H1 (cell line): ENCODE results near the gene SURF4. TPM values are rescaled to one million over a fixed set of nuclear protein-coding genes. Genes with fewer than 3 reads are reported as not detected.

Experiments
- CTCF ChIA-PET: fragments of 300-600 bp; sonication (Branson Sonifier 250); formaldehyde crosslinking; loops from one replicate; lab custom pipeline; 2021; ENCODE audit not compliant: partially characterized antibody; lab: Charles Lee
- POLR2A ChIA-PET: fragments of 300-600 bp; sonication (Branson Sonifier 250); formaldehyde crosslinking; loops from one replicate; lab custom pipeline; 2021; ENCODE audit warnings: inconsistent platforms; ENCODE audit not compliant: partially characterized antibody; lab: Charles Lee
- DNase-seq, 2 experiments: peaks; one replicate each; pipeline versions ENCODE4 v3.0.0 to v3.0.0-alpha.2; 2010 to 2022; ENCODE audit warnings: low spot score in 2 of 2, low read depth in 1 of 2, mixed read lengths in 1 of 2
- FAIRE-seq: peaks from 2 replicates; lab custom pipeline; 2011; peaks lifted over from hg19 to GRCh38; lab: Jason Lieb, UNC
- H2AFZ ChIP-seq: 2 replicates; pipeline ENCODE4 v1.8.1; 2012; ENCODE audit warnings: low read length, inconsistent platforms
- H2AK5ac ChIP-seq: 2 replicates; pipeline ENCODE4 v1.6.1; 2013; ENCODE audit warnings: low read depth, low read length
- H2BK120ac ChIP-seq: replicated peaks from 2 replicates; pipeline ENCODE3; 2013; ENCODE audit warnings: low read depth, low read length, inconsistent platforms
- H2BK12ac ChIP-seq: 2 replicates; pipeline ENCODE4 v1.6.1; 2013; ENCODE audit warnings: low read depth, low read length
- H2BK15ac ChIP-seq: 2 replicates; pipeline ENCODE4 v1.6.1; 2013; ENCODE audit warnings: low read length
- H2BK20ac ChIP-seq: 2 replicates; pipeline ENCODE4 v1.6.1; 2013; ENCODE audit warnings: low read length
- H2BK5ac ChIP-seq: 2 replicates; pipeline ENCODE4 v1.6.1; 2013; ENCODE audit warnings: low read depth, low read length
- H3K14ac ChIP-seq: 2 replicates; pipeline ENCODE4 v1.6.1; 2013; ENCODE audit warnings: inconsistent platforms; ENCODE audit not compliant: insufficient read length
- H3K18ac ChIP-seq: 2 replicates; pipeline ENCODE4 v1.6.1; 2013; ENCODE audit warnings: low read length; ENCODE audit errors: extremely low read depth
- H3K23ac ChIP-seq: 2 replicates; pipeline ENCODE4 v1.6.1; 2013; ENCODE audit warnings: inconsistent platforms; ENCODE audit not compliant: insufficient read length
- H3K23me2 ChIP-seq: 2 replicates; pipeline ENCODE4 v1.6.1; 2013; ENCODE audit warnings: low read depth, low read length
- H3K27ac ChIP-seq: 2 replicates; pipeline ENCODE4 v1.6.1; 2011; ENCODE audit warnings: low read depth, low read length, inconsistent platforms
- H3K27me3 ChIP-seq, 4 experiments: replicated peaks in 1 of 4; 1 replicate in 1 of 4; 2 replicates in 3 of 4; pipeline versions ENCODE4 v1.6.1 to v1.8.1; 2011 to 2013; ENCODE audit warnings: low read length in 3 of 4, mild to moderate bottlenecking in 3 of 4, inconsistent platforms in 2 of 4, mixed read lengths in 2 of 4, moderate library complexity in 1 of 4; ENCODE audit not compliant: control insufficient read depth in 3 of 4, insufficient read depth in 3 of 4; ENCODE audit errors: extremely low read depth in 1 of 4
- H3K36me3 ChIP-seq, 4 experiments: 2 replicates each; pipeline versions ENCODE4 v1.6.1 to v1.8.1; 2011 to 2013; ENCODE audit warnings: mild to moderate bottlenecking in 4 of 4, low read length in 3 of 4, moderate library complexity in 2 of 4, control low read depth in 1 of 4, inconsistent platforms in 1 of 4; ENCODE audit not compliant: insufficient read depth in 4 of 4, control insufficient read depth in 2 of 4
- H3K4ac ChIP-seq: replicated peaks from 2 replicates; pipeline ENCODE3; 2013; ENCODE audit warnings: low read length, low read depth, mixed read lengths, inconsistent platforms; ENCODE audit not compliant: insufficient read length
- H3K4me1 ChIP-seq, 4 experiments: replicated peaks in 1 of 4; 1 replicate in 1 of 4; 2 replicates in 3 of 4; pipeline versions ENCODE4 v1.6.1 to v1.8.1; 2011 to 2013; ENCODE audit warnings: low read length in 3 of 4, inconsistent platforms in 2 of 4, mixed read lengths in 1 of 4; ENCODE audit not compliant: insufficient read depth in 4 of 4, control insufficient read depth in 3 of 4
- H3K4me2 ChIP-seq, 2 experiments: 2 replicates each; pipeline versions ENCODE4 v1.6.1 to v1.8.1; 2011 to 2013; ENCODE audit warnings: low read depth in 2 of 2, low read length in 2 of 2, control low read depth in 1 of 2, inconsistent platforms in 1 of 2, mild to moderate bottlenecking in 1 of 2; ENCODE audit not compliant: insufficient read depth in 1 of 2
- H3K4me3 ChIP-seq, 4 experiments: fragments of 200-600, 300-600 bp in 1 of 4; sonication (generic), shearing (Covaris generic), sonication (Bioruptor Twin) in 1 of 4; 2 replicates each; pipeline versions ENCODE4 v1.5.1 to v1.8.1; 2011 to 2016; ENCODE audit warnings: low read length in 4 of 4, low read depth in 3 of 4, control low read depth in 2 of 4, inconsistent platforms in 2 of 4, mild to moderate bottlenecking in 2 of 4, mixed read lengths in 1 of 4, moderate library complexity in 1 of 4; ENCODE audit not compliant: insufficient read depth in 2 of 4; ENCODE audit errors: extremely low read depth in 1 of 4
- H3K56ac ChIP-seq: replicated peaks from 2 replicates; pipeline ENCODE3; 2013; ENCODE audit warnings: low read depth, mild to moderate bottlenecking, mixed read lengths, low read length, inconsistent platforms; ENCODE audit not compliant: insufficient read length
- H3K79me1 ChIP-seq: 2 replicates; pipeline ENCODE4 v1.6.1; 2013; ENCODE audit warnings: low read depth, low read length, control low read depth
- H3K79me2 ChIP-seq, 2 experiments: 2 replicates each; pipeline versions ENCODE4 v1.6.1 to v1.8.1; 2012 to 2013; ENCODE audit warnings: low read length in 2 of 2, mild to moderate bottlenecking in 2 of 2, inconsistent platforms in 1 of 2; ENCODE audit not compliant: insufficient read depth in 2 of 2, control insufficient read depth in 1 of 2
- H3K9ac ChIP-seq, 4 experiments: replicated peaks in 1 of 4; 1 replicate in 1 of 4; 2 replicates in 3 of 4; pipeline versions ENCODE4 v1.6.1 to v1.8.1; 2011 to 2013; ENCODE audit warnings: low read depth in 3 of 4, low read length in 3 of 4, control low read depth in 2 of 4, mild to moderate bottlenecking in 2 of 4, moderate library complexity in 2 of 4, inconsistent platforms in 1 of 4; ENCODE audit errors: extremely low read depth in 1 of 4
- H3K9me3 ChIP-seq, 2 experiments: 2 replicates each; pipeline versions ENCODE4 v1.6.1 to v1.8.1; 2012 to 2013; ENCODE audit warnings: mild to moderate bottlenecking in 2 of 2, moderate library complexity in 2 of 2, control low read depth in 1 of 2, inconsistent platforms in 1 of 2, low read depth in 1 of 2, low read length in 1 of 2, mixed read lengths in 1 of 2; ENCODE audit not compliant: insufficient read depth in 2 of 2
- H4K20me1 ChIP-seq, 2 experiments: replicated peaks in 1 of 2; 2 replicates each; pipeline versions ENCODE3 to v1.8.1; 2011 to 2013; ENCODE audit warnings: inconsistent platforms in 2 of 2, low read length in 2 of 2, mild to moderate bottlenecking in 1 of 2; ENCODE audit not compliant: insufficient read depth in 2 of 2, control insufficient read depth in 1 of 2
- H4K5ac ChIP-seq: 2 replicates; pipeline ENCODE4 v1.6.1; 2013; ENCODE audit warnings: low read length, low read depth, mixed read lengths, inconsistent platforms; ENCODE audit not compliant: insufficient read length
- H4K8ac ChIP-seq: 2 replicates; pipeline ENCODE4 v1.8.0; 2013; ENCODE audit warnings: mild to moderate bottlenecking, moderate library complexity, low read length, inconsistent platforms; ENCODE audit not compliant: insufficient read depth; ENCODE audit errors: extremely low read depth
- H4K91ac ChIP-seq: replicated peaks from 2 replicates; pipeline ENCODE3; 2013; ENCODE audit warnings: low read length, mixed read lengths, inconsistent platforms; ENCODE audit not compliant: insufficient read length
- POLR2AphosphoS5 ChIP-seq: IDR thresholded peaks from 2 replicates; pipeline ENCODE4 v1.6.1; 2011; ENCODE audit warnings: low read depth, low read length
- SIN3A ChIP-seq, 2 experiments: IDR thresholded peaks in 1 of 2; conservative IDR thresholded peaks in 1 of 2; 2 replicates each; pipeline ENCODE4 v1.6.1; 2011 to 2012; ENCODE audit warnings: low read length in 2 of 2, improper control_type of control experiment in 1 of 2, low read depth in 1 of 2, mild to moderate bottlenecking in 1 of 2
- WGBS, 2 experiments: shearing (Covaris generic) in 1 of 2; methylation state at CpG; one replicate each; pipeline versions ENCODE4 v1.1.6 to v1.1.7; 2013 to 2015; ENCODE audit warnings: low lambda C conversion rate in 2 of 2, mixed read lengths in 2 of 2, inconsistent platforms in 1 of 2, low coverage in 1 of 2, missing lambda C conversion rate in 1 of 2; ENCODE audit not compliant: insufficient replicate concordance in 2 of 2, insufficient coverage in 1 of 2, insufficient read length in 1 of 2; ENCODE audit errors: extremely low coverage in 1 of 2, missing lambda C conversion rate in 1 of 2; 5-methylcytosine and 5-hydroxymethylcytosine counted together
- polyA plus RNA-seq, 7 experiments: library from polyadenylated mRNA; depleted of rRNA in 3 of 7; stranded (reverse) in 5 of 7; unstranded in 2 of 7; fragments of >200 nt in 5 of 7; fragments of 200-250 nt in 2 of 7; gene quantifications; 1 replicate in 5 of 7; 2 replicates in 1 of 7; 4 replicates in 1 of 7; pipeline versions ENCODE4 v1.2.1 to v1.2.3, GENCODE V29; 2011 to 2013; ENCODE audit warnings: missing spikeins in 2 of 7, mixed read lengths in 2 of 7
- total RNA-seq: library from RNA; stranded (reverse); fragmentation: NEBNext Ultra II Directional; extraction: Animal tissue kit (Norgen Biotek cat#: 25700); gene quantifications from 2 replicates; pipeline ENCODE4 v1.2.1, GENCODE V29; 2021

The SURF4 gene
- total and polyA plus RNA-seq, 2 of the 8 experiments (the other 6 are each of a cell fraction or from before 2014, with no cell fraction given): 176 to 182 TPM

GRCh38 chr9:133400292-133400691 lies 24.4 kb upstream of the SURF4 start:
- Histone ChIP-seq H2BK20ac (no peak overlapping the region), H4K8ac (no peak overlapping the region), H3K4me2 (no peak overlapping the region), H3K23me2 (no peaks in the 10 kb centered on the region), H3K4ac (no peak overlapping the region), H3K79me2 (no peaks in the 10 kb centered on the region), H4K20me1 (peaks cover 10 to 13% of the 10 kb centered on the region in 2 experiments), H3K36me3 (peaks cover 1 to 8% (median 2%) of the 10 kb centered on the region in 4 experiments; a peak in 3 of 8 replicates), H2BK15ac (no peak overlapping the region), H2AK5ac (no peak overlapping the region), H4K91ac (no peak overlapping the region), H3K56ac (no peak overlapping the region), H3K27me3 (no peaks in the 10 kb centered on the region), H3K9me3 (no peaks in the 10 kb centered on the region), H2BK12ac (no peak overlapping the region), H3K4me1 (no peaks in the 10 kb centered on the region), H2BK5ac (no peak overlapping the region), H2AFZ (no peak overlapping the region), H3K4me3 (no peak overlapping the region), H4K5ac (no peak overlapping the region), H2BK120ac (no peak overlapping the region), H3K27ac (no peak overlapping the region), H3K14ac (no peak overlapping the region), H3K79me1 (no peaks in the 10 kb centered on the region), H3K23ac (no peak overlapping the region), H3K9ac (no peak overlapping the region), H3K18ac (no peak overlapping the region)
- ChIA-PET CTCF (interaction anchor here (0.8 to 3.2 kb wide), 7 partner anchors 13 to 86 kb away, joined by 3 to 14 read pairs (median 4); partner anchors contain the start of gene REXO4), POLR2A (interaction anchor here (0.7 to 1.6 kb wide), 6 partner anchors 14 to 341 kb away, joined by 3 to 7 read pairs (median 3); partner anchors contain the start of genes MED22 and RPL7A)
- FAIRE-seq: no peak
- TF ChIP-seq POLR2AphosphoS5 (peak; percentile 24; the same call in 1 of the 2 replicates), SIN3A (conservative IDR thresholded peaks at IDR 0.05 in 1 of 2, IDR thresholded peaks at IDR 0.05 in 1 of 2; ENCODE audit: low read depth in 1 of 2, low read length in 2 of 2) (no peak)
- WGBS, 2 experiments: 90% methylated on average over 12 of the region's 12 CpGs; no CpG with 5 or more reads in 1 of the 2 experiments
- DNase-seq: no peak
